ENCODE data around the gene PCSK7. TPM values are rescaled to one million over a fixed set of nuclear protein-coding genes. Genes with fewer than 3 reads are reported as not detected.
"Not testable (repeated sequence)": the region's sequence is repeated elsewhere in the genome, so short reads cannot be mapped to it uniquely, and the experiment has no call there.

PCSK7 gene
- total RNA-seq, 1 donor = 42.6 TPM

DNA sequence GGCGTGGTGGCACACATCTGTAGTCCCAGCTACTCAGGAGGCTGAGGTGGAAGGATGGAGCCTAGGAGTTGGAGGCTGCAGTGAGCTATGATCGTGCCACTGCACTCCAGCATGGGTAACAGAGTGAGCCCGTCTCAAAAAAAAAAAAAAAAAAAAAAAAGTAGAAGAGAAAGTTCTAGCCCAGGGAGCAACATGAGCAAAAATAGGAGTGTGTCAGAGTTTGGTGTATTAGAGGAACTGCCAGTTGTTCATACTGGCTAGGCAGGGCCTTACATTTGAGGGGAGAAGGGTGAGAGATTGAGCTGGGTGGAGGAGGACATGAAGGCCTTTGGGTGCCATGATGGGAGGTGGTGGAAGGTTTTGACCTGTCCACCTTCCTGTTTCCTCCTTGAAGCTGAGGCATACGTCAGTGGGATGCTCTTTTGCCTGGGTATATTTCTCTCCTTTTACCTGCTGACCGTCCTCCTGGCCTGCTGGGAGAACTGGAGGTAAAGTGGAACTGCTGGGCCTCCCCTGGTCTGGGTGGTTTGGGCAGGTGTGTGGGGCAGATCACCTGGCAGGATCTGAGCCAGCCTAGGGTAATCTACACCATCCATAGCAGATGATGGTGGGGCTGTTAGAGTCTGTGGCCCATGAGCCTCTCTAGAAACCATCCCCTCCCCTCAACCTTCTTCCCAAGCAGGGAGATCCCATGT, 46.0 kb downstream of the PCSK7 start:
- TF ChIP-seq, protein P1, sequence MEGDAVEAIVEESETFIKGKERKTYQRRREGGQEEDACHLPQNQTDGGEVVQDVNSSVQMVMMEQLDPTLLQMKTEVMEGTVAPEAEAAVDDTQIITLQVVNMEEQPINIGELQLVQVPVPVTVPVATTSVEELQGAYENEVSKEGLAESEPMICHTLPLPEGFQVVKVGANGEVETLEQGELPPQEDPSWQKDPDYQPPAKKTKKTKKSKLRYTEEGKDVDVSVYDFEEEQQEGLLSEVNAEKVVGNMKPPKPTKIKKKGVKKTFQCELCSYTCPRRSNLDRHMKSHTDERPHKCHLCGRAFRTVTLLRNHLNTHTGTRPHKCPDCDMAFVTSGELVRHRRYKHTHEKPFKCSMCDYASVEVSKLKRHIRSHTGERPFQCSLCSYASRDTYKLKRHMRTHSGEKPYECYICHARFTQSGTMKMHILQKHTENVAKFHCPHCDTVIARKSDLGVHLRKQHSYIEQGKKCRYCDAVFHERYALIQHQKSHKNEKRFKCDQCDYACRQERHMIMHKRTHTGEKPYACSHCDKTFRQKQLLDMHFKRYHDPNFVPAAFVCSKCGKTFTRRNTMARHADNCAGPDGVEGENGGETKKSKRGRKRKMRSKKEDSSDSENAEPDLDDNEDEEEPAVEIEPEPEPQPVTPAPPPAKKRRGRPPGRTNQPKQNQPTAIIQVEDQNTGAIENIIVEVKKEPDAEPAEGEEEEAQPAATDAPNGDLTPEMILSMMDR (IDR thresholded peaks at IDR 0.05; ENCODE audit: insufficient read depth, low read length) = no peak
- no peak for DNase-seq (ENCODE audit: low read depth)

GRCh38 chr11:117183724-117184349, 48.0 kb downstream of the PCSK7 start:
- DNase-seq (ENCODE audit: low read depth) = no peak
- no peak overlapping the region for H3K4me3 ChIP-seq (ENCODE audit: low read depth, low read length)

More for the DNA sequence above, 46.0 kb downstream of the PCSK7 start:
- H3K4me3 ChIP-seq (ENCODE audit: low read depth, low read length) = no peak overlapping the region

DNA sequence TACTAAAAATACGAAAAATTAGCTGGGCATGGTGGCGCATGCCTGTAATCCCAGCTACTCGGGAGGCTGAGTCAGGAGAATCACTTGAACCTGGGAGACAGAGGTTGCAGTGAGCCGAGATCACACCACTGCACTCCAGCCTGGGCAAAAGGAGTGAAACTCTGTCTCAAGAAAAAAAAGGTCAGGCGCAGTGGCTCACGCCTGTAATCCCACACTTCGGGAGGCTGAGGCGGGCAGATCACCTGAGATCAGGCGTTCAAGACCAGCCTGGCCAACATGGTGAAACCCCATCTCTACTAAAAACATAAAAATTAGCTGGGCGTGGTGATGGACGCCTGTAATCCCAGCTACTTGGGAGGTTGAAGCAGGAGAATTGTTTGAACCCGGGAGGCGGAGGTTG, 48.7 kb downstream of the PCSK7 start:
- not testable (repeated sequence) for DNase-seq (ENCODE audit: low read depth); H3K4me3 ChIP-seq (ENCODE audit: low read depth, low read length)

More at GRCh38 chr11:117183724-117184349, 48.0 kb downstream of the PCSK7 start:
- TF ChIP-seq, protein P1 (IDR thresholded peaks at IDR 0.05; ENCODE audit: insufficient read depth, low read length) = no peak

GRCh38 chr11:117182551-117182935, 49.3 kb downstream of the PCSK7 start:
- no peak overlapping the region for H3K4me3 ChIP-seq (ENCODE audit: low read depth, low read length)
- TF ChIP-seq, protein P1 (IDR thresholded peaks at IDR 0.05; ENCODE audit: insufficient read depth, low read length) = no peak
- DNase-seq (ENCODE audit: low read depth) = no peak

DNA sequence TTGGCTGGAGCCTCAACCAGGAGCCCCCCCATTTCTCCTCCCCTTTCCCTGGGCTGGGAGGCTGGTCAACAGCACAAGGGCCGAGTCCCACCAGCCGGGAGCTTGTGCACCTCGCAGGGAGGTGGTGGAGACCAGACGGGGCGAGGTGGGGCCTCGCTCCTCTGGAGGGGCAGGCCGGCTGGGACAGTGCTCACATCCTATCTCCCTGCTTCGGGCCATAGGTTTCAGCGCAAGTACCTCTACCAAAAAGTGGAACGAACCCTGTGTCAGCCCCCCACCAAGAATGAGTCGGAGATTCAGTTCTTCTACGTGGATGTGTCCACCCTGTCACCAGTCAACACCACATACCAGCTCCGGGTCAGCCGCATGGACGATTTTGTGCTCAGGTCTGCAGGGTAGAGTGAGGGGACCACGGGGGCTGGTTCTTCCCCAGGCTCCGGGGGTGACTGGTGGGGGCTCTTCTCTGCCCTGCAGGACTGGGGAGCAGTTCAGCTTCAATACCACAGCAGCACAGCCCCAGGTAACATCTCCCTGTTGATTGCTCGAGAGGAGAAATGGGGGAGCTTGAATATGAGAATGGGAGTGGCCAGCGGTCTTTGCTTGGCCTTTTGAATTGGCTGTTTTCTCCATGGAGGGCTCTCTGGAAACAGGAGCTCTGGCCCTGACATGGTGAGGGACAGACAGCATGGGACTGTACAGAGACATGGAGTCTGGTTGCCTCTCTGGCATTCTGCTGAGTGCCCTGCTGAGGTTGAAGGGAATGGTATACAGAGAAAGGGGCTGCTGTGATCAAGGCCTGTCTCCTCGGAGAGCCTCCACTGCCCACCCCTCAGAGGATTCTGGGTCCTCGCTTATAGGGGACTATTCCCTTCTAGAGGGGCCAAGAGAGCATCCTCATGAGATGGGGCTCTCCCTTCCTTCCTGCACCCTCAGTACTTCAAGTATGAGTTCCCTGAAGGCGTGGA, 50.0 kb downstream of the PCSK7 start:
- DNase-seq (ENCODE audit: low read depth) = no peak
- TF ChIP-seq, protein P1 (IDR thresholded peaks at IDR 0.05; ENCODE audit: insufficient read depth, low read length) = no peak
- no peak overlapping the region for H3K4me3 ChIP-seq (ENCODE audit: low read depth, low read length)

DNA sequence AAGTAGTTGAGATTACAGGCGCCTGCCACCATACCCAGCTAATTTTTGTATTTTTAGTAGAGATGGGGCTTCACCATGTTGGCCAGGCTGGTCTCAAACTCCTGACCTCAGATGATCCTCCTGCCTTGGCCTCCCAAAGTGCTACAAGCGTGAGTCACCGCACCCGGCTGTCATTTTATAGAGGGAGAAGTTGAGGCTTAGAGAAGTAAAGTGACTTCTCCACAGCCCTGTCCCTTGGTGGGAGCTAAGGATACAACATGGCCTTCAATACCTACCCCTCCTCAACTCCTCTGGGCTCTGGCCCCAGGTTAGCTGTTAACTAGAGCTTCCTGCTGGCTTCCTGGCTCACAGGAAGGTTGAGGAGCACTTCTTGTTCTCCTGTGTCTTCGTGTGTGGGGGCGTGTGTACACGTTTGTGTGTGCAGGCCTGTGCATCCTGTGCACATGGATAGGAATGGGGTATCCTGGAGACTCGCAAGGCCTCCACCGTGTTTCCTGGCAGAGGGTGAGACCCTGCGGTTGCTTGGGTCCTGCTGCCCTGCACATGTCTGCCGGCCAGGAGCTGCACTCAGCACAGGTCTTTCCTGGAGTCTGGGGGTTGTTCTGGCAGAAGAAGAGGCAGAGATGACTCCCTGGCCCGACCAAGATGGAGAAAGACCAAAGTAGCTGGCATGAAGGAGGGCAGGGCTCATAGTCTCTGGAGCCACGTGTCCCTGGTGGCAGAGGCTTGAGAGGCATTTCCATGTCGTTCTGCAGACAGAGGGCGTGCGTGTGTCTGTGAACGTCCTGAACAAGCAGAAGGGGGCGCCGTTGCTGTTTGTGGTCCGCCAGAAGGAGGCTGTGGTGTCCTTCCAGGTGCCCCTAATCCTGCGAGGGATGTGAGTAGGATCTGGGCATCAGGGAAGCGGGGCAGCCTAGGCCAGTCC, 51.0 kb downstream of the PCSK7 start:
- TF ChIP-seq, protein P1 (IDR thresholded peaks at IDR 0.05; ENCODE audit: insufficient read depth, low read length) = peak; percentile 84
- peak overlapping the region; percentile 18 for H3K4me3 ChIP-seq (ENCODE audit: low read depth, low read length)
- DNase-seq (ENCODE audit: low read depth) = peak; percentile 80
